HEK293 (cell line): ENCODE data around the gene PARP1.
A peak's percentile ranks its signal among the peaks of the same experiment; 100 is the strongest.

Experiments used
- CTCF ChIA-PET: fragments of 350-600 bp; formaldehyde crosslinking; extraction: SDS; loops from one replicate; lab custom pipeline; 2021; ENCODE audit warnings: antibody characterized with exemption; lab: Yijun Ruan, JAX
- POLR2A ChIA-PET: fragments of 300-600 bp; formaldehyde crosslinking; extraction: SDS; loops from one replicate; lab custom pipeline; 2020; ENCODE audit warnings: antibody characterized with exemption, inconsistent platforms; lab: Yijun Ruan, JAX
- H3K27ac ChIP-seq: fragments of 200-500 bp; sonication (Bioruptor generic); 2 replicates; pipeline ENCODE4 v1.5.1; 2014; ENCODE audit warnings: low read depth, low read length, control low read depth, inconsistent platforms; ENCODE audit errors: extremely low read depth
- H3K36me3 ChIP-seq, 2 experiments: fragments of 200-500 bp in 1 of 2; sonication (Bioruptor generic) in 1 of 2; 1 replicate in 1 of 2; 2 replicates in 1 of 2; pipeline ENCODE4 v1.5.1; 2014 to 2017; ENCODE audit warnings: inconsistent platforms in 2 of 2, low read length in 2 of 2; ENCODE audit not compliant: control insufficient read depth in 2 of 2, insufficient read depth in 1 of 2
- H3K4me1 ChIP-seq: fragments of 200-500 bp; sonication (Bioruptor generic); 2 replicates; pipeline ENCODE4 v1.5.1; 2014; ENCODE audit warnings: mild to moderate bottlenecking, low read length, inconsistent platforms; ENCODE audit not compliant: control insufficient read depth, insufficient read depth
- H3K4me3 ChIP-seq: 2 replicates; pipeline ENCODE4 v1.5.1; 2011; ENCODE audit warnings: low read depth, mild to moderate bottlenecking, control low read depth, low read length, moderate library complexity
- H3K9me3 ChIP-seq: fragments of 200-500 bp; sonication (Bioruptor generic); 2 replicates; pipeline ENCODE4 v1.5.1; 2014; ENCODE audit warnings: low read depth, low read length, inconsistent platforms; ENCODE audit not compliant: control insufficient read depth, insufficient read depth
- GFI1B ChIP-seq: fragments of 450-650 bp; formaldehyde crosslinking; IDR thresholded peaks from 2 replicates; pipeline ENCODE4 v1.5.1; 2016; ENCODE audit warnings: missing biosample characterization, missing genetic modification characterization
- GLI4 ChIP-seq: fragments of 450-650 bp; formaldehyde crosslinking; IDR thresholded peaks from 2 replicates; pipeline ENCODE4 v1.5.1; 2016; ENCODE audit warnings: missing biosample characterization, missing genetic modification characterization
- IKZF3 ChIP-seq: fragments of 450-650 bp; IDR thresholded peaks from 2 replicates; pipeline ENCODE4 v1.5.0; 2018; ENCODE audit warnings: missing biosample characterization, mild to moderate bottlenecking, missing genetic modification characterization, moderate library complexity
- KLF16 ChIP-seq: fragments of 450-650 bp; formaldehyde crosslinking; IDR thresholded peaks from 2 replicates; pipeline ENCODE4 v1.5.1; 2017; ENCODE audit warnings: missing biosample characterization, missing genetic modification characterization
- OSR2 ChIP-seq: fragments of 450-650 bp; formaldehyde crosslinking; IDR thresholded peaks from 2 replicates; pipeline ENCODE4 v1.5.1; 2016; ENCODE audit warnings: missing biosample characterization, missing genetic modification characterization
- SETDB1 ChIP-seq: IDR thresholded peaks from one replicate; pipeline ENCODE4 v1.6.1; 2017; ENCODE audit warnings: mild to moderate bottlenecking, low read length, moderate library complexity, mixed read lengths; ENCODE audit not compliant: insufficient read length
- SP2 ChIP-seq: fragments of 450-650 bp; formaldehyde crosslinking; IDR thresholded peaks from 2 replicates; pipeline ENCODE4 v1.5.1; 2016; ENCODE audit warnings: missing biosample characterization, missing genetic modification characterization
- SP3 ChIP-seq: fragments of 450-650 bp; formaldehyde crosslinking; IDR thresholded peaks from 2 replicates; pipeline ENCODE4 v1.5.1; 2016; ENCODE audit warnings: missing biosample characterization, missing genetic modification characterization
- ZFP37 ChIP-seq: fragments of 450-650 bp; formaldehyde crosslinking; IDR thresholded peaks from 2 replicates; pipeline ENCODE4 v1.5.1; 2016; ENCODE audit warnings: missing biosample characterization, missing genetic modification characterization
- ZIC2 ChIP-seq: fragments of 450-650 bp; formaldehyde crosslinking; IDR thresholded peaks from 2 replicates; pipeline ENCODE4 v1.5.1; 2016; ENCODE audit warnings: missing biosample characterization, missing genetic modification characterization
- ZNF311 ChIP-seq: fragments of 450-650 bp; formaldehyde crosslinking; IDR thresholded peaks from 2 replicates; pipeline ENCODE4 v1.5.1; 2017; ENCODE audit warnings: missing biosample characterization, missing genetic modification characterization, borderline replicate concordance
- ZNF335 ChIP-seq: fragments of 450-650 bp; formaldehyde crosslinking; conservative IDR thresholded peaks from 2 replicates; pipeline ENCODE4 v1.5.1; 2016; ENCODE audit warnings: missing biosample characterization, missing genetic modification characterization
- ZNF341 ChIP-seq: fragments of 450-650 bp; formaldehyde crosslinking; IDR thresholded peaks from 2 replicates; pipeline ENCODE4; 2016; ENCODE audit warnings: low read depth, missing biosample characterization, missing genetic modification characterization
- ZNF544 ChIP-seq: fragments of 450-650 bp; formaldehyde crosslinking; IDR thresholded peaks from 2 replicates; pipeline ENCODE4 v1.5.0; 2017; ENCODE audit warnings: missing biosample characterization, missing genetic modification characterization
- ZNF549 ChIP-seq: fragments of 450-650 bp; IDR thresholded peaks from 2 replicates; pipeline ENCODE4 v1.5.1; 2018; ENCODE audit warnings: missing biosample characterization, missing genetic modification characterization, mild to moderate bottlenecking, inconsistent platforms, moderate library complexity
- ZNF561 ChIP-seq: fragments of 450-650 bp; IDR thresholded peaks from 2 replicates; pipeline ENCODE4 v1.5.1; 2018; ENCODE audit warnings: missing biosample characterization, missing genetic modification characterization, borderline replicate concordance
- ZNF600 ChIP-seq: fragments of 450-650 bp; formaldehyde crosslinking; IDR thresholded peaks from 2 replicates; pipeline ENCODE4 v1.5.1; 2016; ENCODE audit warnings: missing biosample characterization, missing genetic modification characterization
- ZNF768 ChIP-seq: fragments of 450-650 bp; formaldehyde crosslinking; IDR thresholded peaks from 2 replicates; pipeline ENCODE4 v1.5.1; 2018; ENCODE audit warnings: missing biosample characterization, mild to moderate bottlenecking, missing genetic modification characterization
- ZSCAN23 ChIP-seq: fragments of 450-650 bp; formaldehyde crosslinking; IDR thresholded peaks from 2 replicates; pipeline ENCODE4 v1.5.1; 2016; ENCODE audit warnings: missing biosample characterization, missing genetic modification characterization
- TF ChIP-seq, protein P1 (sequence below): fragments of 450-650 bp; IDR thresholded peaks from 2 replicates; pipeline ENCODE4 v1.5.1; 2018; ENCODE audit warnings: missing biosample characterization, mild to moderate bottlenecking, missing genetic modification characterization
- TF ChIP-seq, protein P2 (sequence below): fragments of 450-650 bp; formaldehyde crosslinking; IDR thresholded peaks from 2 replicates; pipeline ENCODE4 v1.5.1; 2017; ENCODE audit warnings: missing biosample characterization, missing genetic modification characterization
- TF ChIP-seq, protein P3 (sequence below): fragments of 450-650 bp; formaldehyde crosslinking; IDR thresholded peaks from 2 replicates; pipeline ENCODE4 v1.5.1; 2017; ENCODE audit warnings: missing biosample characterization, missing genetic modification characterization
- TF ChIP-seq, protein P4 (sequence below): fragments of 450-650 bp; formaldehyde crosslinking; IDR thresholded peaks from 2 replicates; pipeline ENCODE4; 2016; ENCODE audit warnings: missing biosample characterization, missing genetic modification characterization
- TF ChIP-seq, protein P5 (sequence below): fragments of 450-650 bp; formaldehyde crosslinking; IDR thresholded peaks from 2 replicates; pipeline ENCODE4 v1.5.1; 2016; ENCODE audit warnings: missing biosample characterization, missing genetic modification characterization
- TF ChIP-seq, protein P6 (sequence below): fragments of 450-650 bp; formaldehyde crosslinking; IDR thresholded peaks from 2 replicates; pipeline ENCODE4 v1.5.1; 2016; ENCODE audit warnings: missing biosample characterization, missing genetic modification characterization

PARP1 gene

DNA sequence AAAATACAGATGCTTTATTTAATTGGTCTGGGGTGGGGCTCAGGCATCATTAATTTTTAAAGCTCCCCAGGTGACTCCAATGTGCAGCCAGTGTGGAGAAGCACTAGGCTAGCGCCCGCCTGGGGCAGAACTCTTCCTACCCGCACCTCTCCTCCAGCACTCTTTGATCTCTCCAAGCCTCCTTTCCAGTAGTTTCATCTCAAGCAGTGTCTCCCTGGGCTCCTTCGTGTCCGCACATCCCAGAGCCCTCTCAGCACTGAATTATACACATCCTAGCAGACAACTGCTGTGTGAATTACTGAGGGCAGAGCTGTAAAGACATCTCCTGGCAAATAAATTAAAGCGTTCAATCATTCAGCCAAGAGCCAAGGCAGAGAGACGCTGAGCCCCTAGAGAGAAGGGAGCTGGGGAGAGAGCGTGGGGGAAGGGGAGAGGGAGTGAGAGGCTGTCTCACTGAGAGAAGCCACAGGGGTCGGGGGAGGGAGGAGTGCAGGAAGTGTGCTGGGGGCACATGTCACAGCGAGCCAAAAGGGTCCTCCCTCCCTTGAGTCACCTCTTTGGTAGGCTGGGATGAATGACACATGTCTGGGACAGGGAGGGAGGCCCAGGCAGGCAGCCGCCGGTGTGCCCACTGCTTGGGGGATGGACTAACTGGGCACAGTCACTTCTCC, 21.0 kb upstream of the PARP1 start (continued):
- peak; percentile 49 for TF ChIP-seq ZNF561 (tag by site-specific recombination)
- TF ChIP-seq, protein P1, sequence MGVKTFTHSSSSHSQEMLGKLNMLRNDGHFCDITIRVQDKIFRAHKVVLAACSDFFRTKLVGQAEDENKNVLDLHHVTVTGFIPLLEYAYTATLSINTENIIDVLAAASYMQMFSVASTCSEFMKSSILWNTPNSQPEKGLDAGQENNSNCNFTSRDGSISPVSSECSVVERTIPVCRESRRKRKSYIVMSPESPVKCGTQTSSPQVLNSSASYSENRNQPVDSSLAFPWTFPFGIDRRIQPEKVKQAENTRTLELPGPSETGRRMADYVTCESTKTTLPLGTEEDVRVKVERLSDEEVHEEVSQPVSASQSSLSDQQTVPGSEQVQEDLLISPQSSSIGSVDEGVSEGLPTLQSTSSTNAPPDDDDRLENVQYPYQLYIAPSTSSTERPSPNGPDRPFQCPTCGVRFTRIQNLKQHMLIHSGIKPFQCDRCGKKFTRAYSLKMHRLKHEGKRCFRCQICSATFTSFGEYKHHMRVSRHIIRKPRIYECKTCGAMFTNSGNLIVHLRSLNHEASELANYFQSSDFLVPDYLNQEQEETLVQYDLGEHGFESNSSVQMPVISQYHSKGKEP (tag by site-specific recombination), result 0 out of 2 replicates have a peak, but pooled peaks have one; percentile 19
- TF ChIP-seq OSR2 (tag by site-specific recombination), result peak; percentile 52
- peak; percentile 47 for TF ChIP-seq SP2 (tag by site-specific recombination)
- TF ChIP-seq ZNF600 (tag by site-specific recombination), result 0 out of 2 replicates have a peak, but pooled peaks have one; percentile 40
- TF ChIP-seq ZNF544 (tag by site-specific recombination), result no peak
- TF ChIP-seq, protein P2, sequence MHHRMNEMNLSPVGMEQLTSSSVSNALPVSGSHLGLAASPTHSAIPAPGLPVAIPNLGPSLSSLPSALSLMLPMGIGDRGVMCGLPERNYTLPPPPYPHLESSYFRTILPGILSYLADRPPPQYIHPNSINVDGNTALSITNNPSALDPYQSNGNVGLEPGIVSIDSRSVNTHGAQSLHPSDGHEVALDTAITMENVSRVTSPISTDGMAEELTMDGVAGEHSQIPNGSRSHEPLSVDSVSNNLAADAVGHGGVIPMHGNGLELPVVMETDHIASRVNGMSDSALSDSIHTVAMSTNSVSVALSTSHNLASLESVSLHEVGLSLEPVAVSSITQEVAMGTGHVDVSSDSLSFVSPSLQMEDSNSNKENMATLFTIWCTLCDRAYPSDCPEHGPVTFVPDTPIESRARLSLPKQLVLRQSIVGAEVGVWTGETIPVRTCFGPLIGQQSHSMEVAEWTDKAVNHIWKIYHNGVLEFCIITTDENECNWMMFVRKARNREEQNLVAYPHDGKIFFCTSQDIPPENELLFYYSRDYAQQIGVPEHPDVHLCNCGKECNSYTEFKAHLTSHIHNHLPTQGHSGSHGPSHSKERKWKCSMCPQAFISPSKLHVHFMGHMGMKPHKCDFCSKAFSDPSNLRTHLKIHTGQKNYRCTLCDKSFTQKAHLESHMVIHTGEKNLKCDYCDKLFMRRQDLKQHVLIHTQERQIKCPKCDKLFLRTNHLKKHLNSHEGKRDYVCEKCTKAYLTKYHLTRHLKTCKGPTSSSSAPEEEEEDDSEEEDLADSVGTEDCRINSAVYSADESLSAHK (tag by site-specific recombination), result no peak
- peak; percentile 51 for TF ChIP-seq ZNF335 (tag by site-specific recombination)
- TF ChIP-seq, protein P3, sequence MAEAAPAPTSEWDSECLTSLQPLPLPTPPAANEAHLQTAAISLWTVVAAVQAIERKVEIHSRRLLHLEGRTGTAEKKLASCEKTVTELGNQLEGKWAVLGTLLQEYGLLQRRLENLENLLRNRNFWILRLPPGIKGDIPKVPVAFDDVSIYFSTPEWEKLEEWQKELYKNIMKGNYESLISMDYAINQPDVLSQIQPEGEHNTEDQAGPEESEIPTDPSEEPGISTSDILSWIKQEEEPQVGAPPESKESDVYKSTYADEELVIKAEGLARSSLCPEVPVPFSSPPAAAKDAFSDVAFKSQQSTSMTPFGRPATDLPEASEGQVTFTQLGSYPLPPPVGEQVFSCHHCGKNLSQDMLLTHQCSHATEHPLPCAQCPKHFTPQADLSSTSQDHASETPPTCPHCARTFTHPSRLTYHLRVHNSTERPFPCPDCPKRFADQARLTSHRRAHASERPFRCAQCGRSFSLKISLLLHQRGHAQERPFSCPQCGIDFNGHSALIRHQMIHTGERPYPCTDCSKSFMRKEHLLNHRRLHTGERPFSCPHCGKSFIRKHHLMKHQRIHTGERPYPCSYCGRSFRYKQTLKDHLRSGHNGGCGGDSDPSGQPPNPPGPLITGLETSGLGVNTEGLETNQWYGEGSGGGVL, result peak; percentile 94
- 0 out of 2 replicates have a peak, but pooled peaks have one; percentile 11 for TF ChIP-seq IKZF3 (tag by site-specific recombination)
- no peak for TF ChIP-seq ZFP37 (tag by site-specific recombination)
- TF ChIP-seq ZIC2, result peak; percentile 100

DNA sequence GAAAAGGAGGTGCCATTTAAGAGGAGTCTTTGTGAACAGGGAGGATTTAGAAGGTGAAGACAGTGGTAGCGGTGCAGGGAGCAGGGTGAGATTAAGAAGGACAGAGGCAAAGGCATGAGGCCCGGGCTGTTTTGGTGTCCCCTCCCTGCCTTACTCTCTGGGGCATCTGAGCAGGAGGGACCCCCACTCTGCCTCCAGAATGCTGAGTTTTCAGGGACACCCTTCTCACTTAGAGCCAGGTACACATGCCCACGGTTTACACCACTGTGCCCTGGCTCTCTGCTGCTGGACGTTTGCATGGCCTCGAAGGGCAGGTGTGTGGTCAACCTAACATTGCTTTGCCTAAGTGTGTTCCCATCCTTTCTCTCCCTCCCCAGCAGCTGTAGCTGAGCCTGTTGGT, 20.5 kb upstream of the PARP1 start:
- CTCF ChIA-PET, result interaction anchor here (0.9 to 1.3 kb wide), 3 partner anchors 11 to 141 kb away, joined by 3 to 7 read pairs (median 3); no protein-coding TSS in a partner anchor
- H3K9me3 ChIP-seq, result no peaks in the 10 kb centered on the region
- TF ChIP-seq, protein P4, sequence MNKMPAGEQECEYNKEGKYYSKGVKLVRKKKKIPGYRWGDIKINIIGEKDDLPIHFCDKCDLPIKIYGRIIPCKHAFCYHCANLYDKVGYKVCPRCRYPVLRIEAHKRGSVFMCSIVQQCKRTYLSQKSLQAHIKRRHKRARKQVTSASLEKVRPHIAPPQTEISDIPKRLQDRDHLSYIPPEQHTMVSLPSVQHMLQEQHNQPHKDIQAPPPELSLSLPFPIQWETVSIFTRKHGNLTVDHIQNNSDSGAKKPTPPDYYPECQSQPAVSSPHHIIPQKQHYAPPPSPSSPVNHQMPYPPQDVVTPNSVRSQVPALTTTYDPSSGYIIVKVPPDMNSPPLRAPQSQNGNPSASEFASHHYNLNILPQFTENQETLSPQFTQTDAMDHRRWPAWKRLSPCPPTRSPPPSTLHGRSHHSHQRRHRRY, result no peak
- TF ChIP-seq SETDB1, result no peak
- TF ChIP-seq ZSCAN23 (tag by site-specific recombination), result no peak
- TF ChIP-seq GLI4, result no peak
- no peak for TF ChIP-seq ZNF341 (tag by site-specific recombination)
- no peak for TF ChIP-seq ZNF311 (tag by site-specific recombination)
- TF ChIP-seq ZNF549 (tag by site-specific recombination), result no peak
- no peak for TF ChIP-seq ZNF561 (tag by site-specific recombination)
- TF ChIP-seq, protein P5, sequence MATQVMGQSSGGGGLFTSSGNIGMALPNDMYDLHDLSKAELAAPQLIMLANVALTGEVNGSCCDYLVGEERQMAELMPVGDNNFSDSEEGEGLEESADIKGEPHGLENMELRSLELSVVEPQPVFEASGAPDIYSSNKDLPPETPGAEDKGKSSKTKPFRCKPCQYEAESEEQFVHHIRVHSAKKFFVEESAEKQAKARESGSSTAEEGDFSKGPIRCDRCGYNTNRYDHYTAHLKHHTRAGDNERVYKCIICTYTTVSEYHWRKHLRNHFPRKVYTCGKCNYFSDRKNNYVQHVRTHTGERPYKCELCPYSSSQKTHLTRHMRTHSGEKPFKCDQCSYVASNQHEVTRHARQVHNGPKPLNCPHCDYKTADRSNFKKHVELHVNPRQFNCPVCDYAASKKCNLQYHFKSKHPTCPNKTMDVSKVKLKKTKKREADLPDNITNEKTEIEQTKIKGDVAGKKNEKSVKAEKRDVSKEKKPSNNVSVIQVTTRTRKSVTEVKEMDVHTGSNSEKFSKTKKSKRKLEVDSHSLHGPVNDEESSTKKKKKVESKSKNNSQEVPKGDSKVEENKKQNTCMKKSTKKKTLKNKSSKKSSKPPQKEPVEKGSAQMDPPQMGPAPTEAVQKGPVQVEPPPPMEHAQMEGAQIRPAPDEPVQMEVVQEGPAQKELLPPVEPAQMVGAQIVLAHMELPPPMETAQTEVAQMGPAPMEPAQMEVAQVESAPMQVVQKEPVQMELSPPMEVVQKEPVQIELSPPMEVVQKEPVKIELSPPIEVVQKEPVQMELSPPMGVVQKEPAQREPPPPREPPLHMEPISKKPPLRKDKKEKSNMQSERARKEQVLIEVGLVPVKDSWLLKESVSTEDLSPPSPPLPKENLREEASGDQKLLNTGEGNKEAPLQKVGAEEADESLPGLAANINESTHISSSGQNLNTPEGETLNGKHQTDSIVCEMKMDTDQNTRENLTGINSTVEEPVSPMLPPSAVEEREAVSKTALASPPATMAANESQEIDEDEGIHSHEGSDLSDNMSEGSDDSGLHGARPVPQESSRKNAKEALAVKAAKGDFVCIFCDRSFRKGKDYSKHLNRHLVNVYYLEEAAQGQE (tag by site-specific recombination), result no peak
- TF ChIP-seq SP3, result no peak
- TF ChIP-seq GFI1B (tag by site-specific recombination), result no peak
- no peak for TF ChIP-seq ZNF768
- TF ChIP-seq KLF16, result no peak
- TF ChIP-seq, protein P6, sequence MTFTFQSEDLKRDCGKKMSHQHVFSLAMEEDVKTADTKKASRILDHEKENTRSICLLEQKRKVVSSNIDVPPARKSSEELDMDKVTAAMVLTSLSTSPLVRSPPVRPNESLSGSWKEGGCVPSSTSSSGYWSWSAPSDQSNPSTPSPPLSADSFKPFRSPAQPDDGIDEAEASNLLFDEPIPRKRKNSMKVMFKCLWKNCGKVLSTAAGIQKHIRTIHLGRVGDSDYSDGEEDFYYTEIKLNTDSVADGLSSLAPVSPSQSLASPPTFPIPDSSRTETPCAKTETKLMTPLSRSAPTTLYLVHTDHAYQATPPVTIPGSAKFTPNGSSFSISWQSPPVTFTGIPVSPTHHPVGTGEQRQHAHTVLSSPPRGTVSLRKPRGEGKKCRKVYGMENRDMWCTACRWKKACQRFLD (tag by site-specific recombination), result no peak

More for the DNA sequence above, 20.5 kb upstream of the PARP1 start:
- Histone ChIP-seq H3K27ac (no peak overlapping the region), H3K4me3 (no peak overlapping the region), H3K4me1 (peaks cover 3% of the 10 kb centered on the region), H3K36me3 (no peaks in the 10 kb centered on the region)
- POLR2A ChIA-PET, result interaction anchor here (0.7 kb wide), 1 partner anchor 120 kb away, joined by 4 read pairs; no protein-coding TSS in a partner anchor
